Activated CD4-positive, alpha-beta T cell treated with anti-CD3 and anti-CD28 coated beads, Interleukin-2, amount 50 U/mL, for 4 hours (primary cell): ENCODE data around the gene FOLR3.
"Not testable (repeated sequence)": the region's sequence is repeated elsewhere in the genome, so short reads cannot be mapped to it uniquely, and the experiment has no call there.

ENCODE experiments used
- DNase-seq, 2 experiments: peaks; one replicate each; pipeline ENCODE4 v3.0.0-alpha.2; 2020

The FOLR3 gene

GRCh38 chr11:72124046-72124445 is 11.5 kb upstream of the FOLR3 start:
- DNase-seq: no peak

GRCh38 chr11:72125956-72126355 is 9.6 kb upstream of the FOLR3 start:
- no peak for DNase-seq

GRCh38 chr11:72127923-72128322 is 7.6 kb upstream of the FOLR3 start:
- DNase-seq: no peak

- DNase-seq: no peak
Observed at GRCh38 chr11:72129381-72129780, 6.1 kb upstream of the FOLR3 start.

GRCh38 chr11:72132646-72133045 is 2.9 kb upstream of the FOLR3 start:
- DNase-seq: no peak

GRCh38 chr11:72135891-72136683 is 562 bp downstream of the FOLR3 start:
- DNase-seq: no peak

- DNase-seq: no peak
Observed at GRCh38 chr11:72136684-72137262, 1.2 kb downstream of the FOLR3 start.

GRCh38 chr11:72138821-72139390 is 3.4 kb downstream of the FOLR3 start:
- no peak for DNase-seq

- no peak for DNase-seq
Observed at GRCh38 chr11:72139500-72139899, 4.0 kb downstream of the FOLR3 start.

GRCh38 chr11:72140661-72141060 is 5.1 kb downstream of the FOLR3 start:
- no peak for DNase-seq

- no peak for DNase-seq
Observed at GRCh38 chr11:72141066-72141465, 5.5 kb downstream of the FOLR3 start.

GRCh38 chr11:72142086-72142485 is 6.6 kb downstream of the FOLR3 start:
- not testable (repeated sequence) for DNase-seq

- not testable (repeated sequence) for DNase-seq
Observed at GRCh38 chr11:72142543-72142942, 7.0 kb downstream of the FOLR3 start.

GRCh38 chr11:72144807-72145565 is 9.5 kb downstream of the FOLR3 start:
- DNase-seq: no peak

- DNase-seq: no peak
Observed at GRCh38 chr11:72146625-72147024, 11.1 kb downstream of the FOLR3 start.

- DNase-seq: no peak
Observed at GRCh38 chr11:72150882-72151281, 15.4 kb downstream of the FOLR3 start.

- DNase-seq: not testable (repeated sequence)
Observed at GRCh38 chr11:72153874-72154273, 18.3 kb downstream of the FOLR3 start.

GRCh38 chr11:72154816-72155215 is 19.3 kb downstream of the FOLR3 start:
- DNase-seq: no peak

- no peak for DNase-seq
Observed at GRCh38 chr11:72155751-72156150, 20.2 kb downstream of the FOLR3 start.

- no peak for DNase-seq
Observed at GRCh38 chr11:72157131-72157530, 21.6 kb downstream of the FOLR3 start.

GRCh38 chr11:72160319-72160718 is 24.8 kb downstream of the FOLR3 start:
- no peak for DNase-seq

- DNase-seq: no peak
Observed at GRCh38 chr11:72162891-72163492, 27.5 kb downstream of the FOLR3 start.

- DNase-seq: not testable (repeated sequence)
Observed at GRCh38 chr11:72164187-72164586, 28.7 kb downstream of the FOLR3 start.
